Sigmoid colon (tissue), 7 donors: Measurements from ENCODE around the gene JPH4. TPM values are rescaled to one million over a fixed set of nuclear protein-coding genes. Genes with fewer than 3 reads are reported as not detected.
A peak's percentile ranks its signal among the peaks of the same experiment; 100 is the strongest.

Source experiments
- DNase-seq: peaks from one replicate; pipeline ENCODE4 v3.0.0-alpha.2; 2019
- H3K27ac ChIP-seq, 4 donors: fragments of 200-600 bp; sonication (generic); one replicate each; pipeline ENCODE4 v1.5.1; 2016 to 2019; ENCODE audit warnings: mild to moderate bottlenecking in 1 of 4
- H3K27me3 ChIP-seq, 3 donors: fragments of 200-600 bp; sonication (generic); one replicate each; pipeline ENCODE4 v1.5.1; 2019; ENCODE audit warnings: mild to moderate bottlenecking in 1 of 3
- H3K36me3 ChIP-seq, 4 donors: fragments of 200-600 bp; sonication (generic); one replicate each; pipeline ENCODE4 v1.5.1; 2016 to 2019
- H3K4me1 ChIP-seq, 4 donors: fragments of 200-600 bp; sonication (generic); one replicate each; pipeline ENCODE4 v1.5.1; 2017 to 2019
- H3K4me3 ChIP-seq, 4 donors: fragments of 200-600 bp; sonication (generic); one replicate each; pipeline ENCODE4 v1.5.1; 2017 to 2019; ENCODE audit warnings: mild to moderate bottlenecking in 2 of 4, moderate library complexity in 1 of 4
- H3K9me3 ChIP-seq, 4 donors: fragments of 200-600 bp in 3 of 4; sonication (generic) in 3 of 4; one replicate each; pipeline versions ENCODE4 v1.5.1 to v1.6.1; 2013 to 2019
- EP300 ChIP-seq, 4 donors: sonication (generic); formaldehyde crosslinking; IDR thresholded peaks; one replicate each; pipeline ENCODE4 v1.6.1; 2017; ENCODE audit warnings: antibody characterized with exemption in 4 of 4
- POLR2A ChIP-seq, 2 donors: fragments of 450-650 bp; IDR thresholded peaks; one replicate each; pipeline ENCODE4 v1.6.1; 2016; ENCODE audit warnings: antibody characterized with exemption in 2 of 2, mild to moderate bottlenecking in 2 of 2, moderate library complexity in 2 of 2
- POLR2AphosphoS5 ChIP-seq, 4 donors: sonication (generic); formaldehyde crosslinking; IDR thresholded peaks; one replicate each; pipeline ENCODE4 v1.6.1; 2017; ENCODE audit warnings: antibody characterized with exemption in 4 of 4
- WGBS, 2 donors: extraction: QIAGEN DNeasy Blood & Tissue Kit; methylation state at CpG; one replicate each; pipeline ENCODE4 v1.1.7; 2013; 5-methylcytosine and 5-hydroxymethylcytosine counted together
- intact Hi-C: fragments of 100-400 bp; cut with DNase I; formaldehyde crosslinking; loops from one replicate; pipeline ENCODE4 v1.15.1; 2023
- polyA plus RNA-seq, 3 donors: library from polyadenylated mRNA; stranded (reverse); fragments of 200-250 nt; gene quantifications; one replicate each; pipeline ENCODE4 v1.2.3, GENCODE V29; 2013
- total RNA-seq, 4 donors: library from RNA; depleted of rRNA; stranded (reverse); fragments of >200 nt; gene quantifications; one replicate each; pipeline ENCODE4 v1.1.0, GENCODE V29; 2016
- TF ChIP-seq, protein P1 (sequence below), 4 experiments: fragments of 450-650 bp in 3 of 4; fragments of 200-600 bp in 1 of 4; IDR thresholded peaks; one replicate each; pipeline ENCODE4 v1.5.1; 2016 to 2019; ENCODE audit warnings: antibody characterized with exemption in 4 of 4, mild to moderate bottlenecking in 3 of 4, moderate library complexity in 2 of 4
- donor health status: healthy with polysubstance abuse.
- donor health status: Bipolar disorder and iron deficiency.
- donor health status: healthy.

JPH4 gene
- total and polyA plus RNA-seq, 7 donors: 0.60 to 3.0 (median 1.6) TPM; not detected in 1

DNA sequence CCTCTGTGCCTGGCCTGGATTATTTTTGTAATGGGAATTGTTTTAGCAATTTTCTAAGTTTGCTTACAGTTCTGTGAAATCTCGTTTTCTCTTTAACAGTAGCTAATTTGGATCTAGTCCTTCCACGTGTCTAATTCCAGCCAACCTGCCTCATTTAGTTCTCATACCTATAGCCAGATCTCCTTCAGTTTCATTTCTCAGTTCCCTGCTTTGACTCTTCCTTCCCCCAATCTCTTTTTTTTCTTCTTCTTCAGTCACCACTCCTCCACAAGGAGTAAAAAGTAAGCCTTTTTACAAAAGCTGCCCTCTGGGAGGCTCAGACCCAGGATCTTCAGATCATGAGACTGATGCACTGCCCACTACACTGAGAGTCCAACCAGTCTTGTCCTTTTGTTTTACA is 21.1 kb downstream of the JPH4 start:
- 37 to 47% methylated on average over 2 of the region's 2 CpGs for WGBS, 2 donors
- DNase-seq: no peak
- Histone ChIP-seq H3K27me3 (no peaks in the 10 kb centered on the region), H3K9me3 (no peaks in the 10 kb centered on the region), H3K4me1 (peaks cover 0 to 31% (median 26%) of the 10 kb centered on the region in 4 donors), H3K36me3 (peaks cover 0 to 20% (median 3%) of the 10 kb centered on the region in 4 donors), H3K27ac (peak overlapping the region in 2 of 4 donors; percentile 93 to 98), H3K4me3 (no peak overlapping the region)
- TF ChIP-seq POLR2AphosphoS5 (IDR thresholded peaks at IDR 0.05): no peak
- no peak for TF ChIP-seq POLR2A (IDR thresholded peaks at IDR 0.05)
- TF ChIP-seq EP300 (IDR thresholded peaks at IDR 0.05): no peak
- TF ChIP-seq, protein P1, sequence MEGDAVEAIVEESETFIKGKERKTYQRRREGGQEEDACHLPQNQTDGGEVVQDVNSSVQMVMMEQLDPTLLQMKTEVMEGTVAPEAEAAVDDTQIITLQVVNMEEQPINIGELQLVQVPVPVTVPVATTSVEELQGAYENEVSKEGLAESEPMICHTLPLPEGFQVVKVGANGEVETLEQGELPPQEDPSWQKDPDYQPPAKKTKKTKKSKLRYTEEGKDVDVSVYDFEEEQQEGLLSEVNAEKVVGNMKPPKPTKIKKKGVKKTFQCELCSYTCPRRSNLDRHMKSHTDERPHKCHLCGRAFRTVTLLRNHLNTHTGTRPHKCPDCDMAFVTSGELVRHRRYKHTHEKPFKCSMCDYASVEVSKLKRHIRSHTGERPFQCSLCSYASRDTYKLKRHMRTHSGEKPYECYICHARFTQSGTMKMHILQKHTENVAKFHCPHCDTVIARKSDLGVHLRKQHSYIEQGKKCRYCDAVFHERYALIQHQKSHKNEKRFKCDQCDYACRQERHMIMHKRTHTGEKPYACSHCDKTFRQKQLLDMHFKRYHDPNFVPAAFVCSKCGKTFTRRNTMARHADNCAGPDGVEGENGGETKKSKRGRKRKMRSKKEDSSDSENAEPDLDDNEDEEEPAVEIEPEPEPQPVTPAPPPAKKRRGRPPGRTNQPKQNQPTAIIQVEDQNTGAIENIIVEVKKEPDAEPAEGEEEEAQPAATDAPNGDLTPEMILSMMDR (IDR thresholded peaks at IDR 0.05): no peak
- intact Hi-C loops: loop anchor here (5.0 to 10.0 kb wide), 6 partner anchors 190 to 887 kb away; partner anchors contain the start of genes ACIN1, C14orf119, DCAF11 and EFS

DNA sequence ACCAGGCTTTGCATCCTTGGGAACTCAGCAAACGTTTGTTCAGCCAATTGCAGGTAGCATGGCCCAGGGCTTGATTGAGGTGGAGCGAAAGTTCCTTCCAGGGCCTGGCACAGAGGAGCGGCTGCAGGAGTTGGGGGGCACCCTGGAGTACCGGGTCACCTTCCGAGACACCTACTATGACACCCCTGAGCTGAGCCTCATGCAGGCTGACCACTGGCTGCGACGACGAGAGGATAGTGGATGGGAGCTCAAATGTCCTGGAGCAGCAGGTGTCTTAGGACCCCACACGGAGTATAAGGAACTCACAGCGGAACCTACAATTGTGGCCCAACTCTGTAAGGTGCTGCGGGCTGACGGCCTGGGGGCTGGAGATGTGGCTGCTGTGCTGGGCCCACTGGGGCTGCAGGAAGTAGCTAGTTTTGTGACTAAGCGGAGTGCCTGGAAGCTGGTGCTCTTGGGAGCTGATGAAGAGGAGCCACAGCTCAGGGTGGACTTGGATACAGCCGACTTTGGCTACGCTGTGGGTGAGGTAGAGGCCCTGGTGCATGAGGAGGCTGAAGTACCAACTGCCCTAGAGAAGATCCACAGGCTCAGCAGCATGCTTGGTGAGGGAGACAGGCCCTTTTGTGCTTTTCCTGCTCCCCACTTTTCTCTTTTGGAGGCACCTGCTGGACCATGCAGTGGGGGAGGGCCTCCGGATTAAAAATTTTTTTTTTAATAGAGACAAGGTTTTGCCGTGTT is 21.7 kb downstream of the JPH4 start:
- WGBS, 2 donors: 20 to 48% methylated on average over 17 of the region's 17 CpGs
- peaks cover 0 to 20% (median 3%) of the 10 kb centered on the region in 4 donors for H3K36me3 ChIP-seq
- peak overlapping the region; percentile 93 to 98 (median 95) for H3K27ac ChIP-seq
- H3K4me3 ChIP-seq: peak overlapping the region; percentile 71 to 88 (median 82)
- peaks cover 0 to 34% (median 28%) of the 10 kb centered on the region in 4 donors for H3K4me1 ChIP-seq
- no peak for DNase-seq
- no peaks in the 10 kb centered on the region for H3K27me3 ChIP-seq
- intact Hi-C loops: loop anchor here (5.0 to 10.0 kb wide), 6 partner anchors 190 to 888 kb away; partner anchors contain the start of genes ACIN1, C14orf119, DCAF11 and EFS
- H3K9me3 ChIP-seq: no peaks in the 10 kb centered on the region
- TF ChIP-seq EP300 (IDR thresholded peaks at IDR 0.05) (no peak), POLR2A (IDR thresholded peaks at IDR 0.05) (no peak), POLR2AphosphoS5 (IDR thresholded peaks at IDR 0.05) (no peak)
- TF ChIP-seq, protein P1 (IDR thresholded peaks at IDR 0.05): no peak

DNA sequence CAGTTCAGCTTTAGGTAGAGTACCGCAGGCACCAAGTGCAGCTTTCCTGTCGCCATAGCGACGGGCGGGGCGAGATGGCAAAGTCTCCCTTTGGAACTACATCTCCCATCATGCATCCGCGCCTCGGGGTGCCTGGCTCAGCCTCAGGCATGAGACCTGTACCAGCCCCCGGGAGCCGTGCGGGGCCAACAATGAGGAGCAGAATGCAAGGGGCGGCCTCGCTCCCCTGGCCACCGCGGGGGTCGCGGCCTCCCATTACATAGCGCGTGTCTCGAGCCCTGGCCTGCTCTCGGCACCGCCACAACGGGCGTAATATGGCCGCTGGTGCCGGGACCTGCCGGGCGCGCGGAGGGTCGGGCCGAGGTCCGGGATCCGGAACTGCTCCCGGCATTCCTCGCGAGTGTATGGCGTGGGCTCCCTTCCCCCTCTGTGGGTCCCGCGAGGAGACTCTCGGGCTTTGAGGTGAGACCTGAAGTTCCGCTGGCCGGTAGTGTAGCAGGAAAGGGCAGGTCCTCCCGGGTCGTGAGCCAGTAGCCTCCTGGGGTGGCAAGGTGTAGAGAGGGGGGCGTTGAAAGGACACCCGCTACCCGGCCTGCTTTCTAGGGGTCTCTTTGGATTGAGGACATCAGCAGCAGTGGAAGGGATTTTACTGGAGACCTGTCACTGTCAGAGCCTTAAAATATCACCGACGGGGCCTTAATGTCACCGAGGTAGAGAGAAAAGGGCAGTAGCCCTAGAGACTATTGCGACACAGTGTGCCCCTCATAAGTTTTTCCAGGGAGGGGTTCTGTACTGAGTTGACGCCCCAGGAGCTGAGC is 22.5 kb downstream of the JPH4 start, which contains the start of gene THTPA:
Gene THTPA (plus strand): TSS at position 390 of the 818 bp plus-strand sequence. CDS start 487 bp downstream, outside the sequence.
- DNase-seq: peak; percentile 95
- Histone ChIP-seq H3K27me3 (no peaks in the 10 kb centered on the region), H3K36me3 (peaks cover 0 to 20% (median 3%) of the 10 kb centered on the region in 4 donors), H3K4me3 (peak within 1 kb of the TSS; percentile 71 to 88 (median 82)), H3K27ac (peak within 1 kb of the TSS; percentile 93 to 98 (median 95)), H3K4me1 (peaks cover 0 to 37% (median 29%) of the 10 kb centered on the region in 4 donors), H3K9me3 (no peaks in the 10 kb centered on the region)
- 1% methylated on average over 54 of the region's 54 CpGs for WGBS, 2 donors
- TF ChIP-seq POLR2A (IDR thresholded peaks at IDR 0.05) (no peak), POLR2AphosphoS5 (IDR thresholded peaks at IDR 0.05) (peak in 3 of 4 donors; percentile 44 to 64 (median 60)), EP300 (IDR thresholded peaks at IDR 0.05) (peak in 1 of 4 donors; percentile 6)
- TF ChIP-seq, protein P1 (IDR thresholded peaks at IDR 0.05): no peak
- intact Hi-C loops: loop anchor here (5.0 to 10.0 kb wide), 6 partner anchors 189 to 889 kb away; partner anchors contain the start of genes ACIN1, C14orf119, DCAF11 and EFS

DNA sequence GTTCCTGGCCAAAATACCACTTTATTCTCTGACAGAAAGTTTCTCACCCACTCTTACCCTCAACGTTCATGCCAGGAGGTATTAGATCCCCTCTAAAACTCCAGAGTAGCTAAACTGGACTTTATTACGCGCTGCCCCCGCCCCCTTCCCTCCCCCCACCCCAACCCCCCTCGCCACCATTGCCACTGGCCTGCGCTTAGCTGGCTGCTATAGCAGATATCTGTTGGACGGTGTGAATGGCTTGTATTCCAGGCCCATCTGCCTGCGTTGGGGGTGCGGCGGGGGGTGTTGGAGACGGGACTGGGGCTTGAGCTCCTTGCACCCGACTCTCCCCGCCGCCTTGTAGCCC is 23.1 kb downstream of the JPH4 start:
- Histone ChIP-seq H3K36me3 (peaks cover 0 to 20% (median 3%) of the 10 kb centered on the region in 4 donors), H3K27ac (peak overlapping the region; percentile 93 to 98 (median 95)), H3K9me3 (no peaks in the 10 kb centered on the region), H3K4me1 (peaks cover 0 to 43% (median 34%) of the 10 kb centered on the region in 4 donors), H3K27me3 (no peaks in the 10 kb centered on the region), H3K4me3 (peak overlapping the region; percentile 71 to 88 (median 82))
- WGBS, 2 donors: 2 to 3% methylated on average over 14 of the region's 14 CpGs
- TF ChIP-seq, protein P1 (IDR thresholded peaks at IDR 0.05): no peak
- no peak for TF ChIP-seq POLR2AphosphoS5 (IDR thresholded peaks at IDR 0.05)
- no peak for TF ChIP-seq EP300 (IDR thresholded peaks at IDR 0.05)
- TF ChIP-seq POLR2A (IDR thresholded peaks at IDR 0.05): no peak
- DNase-seq: no peak
- intact Hi-C loops: loop anchor here (5.0 to 10.0 kb wide), 6 partner anchors 188 to 889 kb away; partner anchors contain the start of genes ACIN1, C14orf119, DCAF11 and EFS
